Cardiac muscle cell (in vitro differentiated cells and primary cell): ENCODE results near the gene EPN3. TPM values are rescaled to one million over a fixed set of nuclear protein-coding genes. Genes with fewer than 3 reads are reported as not detected.

Experiments used
- DNase-seq, 2 donors: peaks; one replicate each; pipeline versions ENCODE4 v3.0.0 to v3.0.0-alpha.2; 2010 to 2017; ENCODE audit warnings: low read depth in 1 of 2, low spot score in 1 of 2
- H3K27ac ChIP-seq: fragments of 200-600 bp; sonication (generic); 2 replicates; pipeline ENCODE4 v1.5.1; 2016
- H3K27me3 ChIP-seq: fragments of 200-600 bp; sonication (generic); 2 replicates; pipeline ENCODE4 v1.6.0; 2016; ENCODE audit warnings: control low read depth
- H3K36me3 ChIP-seq: fragments of 200-600 bp; sonication (generic); 2 replicates; pipeline ENCODE4 v1.5.1; 2016; ENCODE audit warnings: control low read depth
- H3K4me1 ChIP-seq: fragments of 200-600 bp; sonication (generic); 2 replicates; pipeline ENCODE4 v1.8.1; 2017; ENCODE audit warnings: low read depth, mild to moderate bottlenecking, mixed run types
- H3K4me3 ChIP-seq: fragments of 200-600 bp; sonication (generic); 2 replicates; pipeline ENCODE4 v1.5.1; 2016; ENCODE audit warnings: mild to moderate bottlenecking
- H3K9me3 ChIP-seq: fragments of 200-600 bp; sonication (generic); 2 replicates; pipeline ENCODE4 v1.5.1; 2017; ENCODE audit warnings: low read depth, mild to moderate bottlenecking, control low read depth
- polyA plus RNA-seq: library from polyadenylated mRNA; unstranded; fragments of >200 nt; fragmentation: Nextera tagmentation; extraction: Ambion mirVana; gene quantifications from 2 replicates; pipeline ENCODE4 v1.2.1, GENCODE V29; 2016
- total RNA-seq: library from RNA; depleted of rRNA; stranded (reverse); fragments of >200 nt; gene quantifications from 2 replicates; pipeline ENCODE4 v1.2.3, GENCODE V29; 2016
- TF ChIP-seq, protein P1 (sequence below): IDR thresholded peaks from 2 replicates; pipeline ENCODE4 v1.5.1; 2012; ENCODE audit warnings: low read depth, mild to moderate bottlenecking, low read length

Gene EPN3
- total and polyA plus RNA-seq, 2 experiments from 2014 or later: 1.9 to 3.1 TPM

DNA sequence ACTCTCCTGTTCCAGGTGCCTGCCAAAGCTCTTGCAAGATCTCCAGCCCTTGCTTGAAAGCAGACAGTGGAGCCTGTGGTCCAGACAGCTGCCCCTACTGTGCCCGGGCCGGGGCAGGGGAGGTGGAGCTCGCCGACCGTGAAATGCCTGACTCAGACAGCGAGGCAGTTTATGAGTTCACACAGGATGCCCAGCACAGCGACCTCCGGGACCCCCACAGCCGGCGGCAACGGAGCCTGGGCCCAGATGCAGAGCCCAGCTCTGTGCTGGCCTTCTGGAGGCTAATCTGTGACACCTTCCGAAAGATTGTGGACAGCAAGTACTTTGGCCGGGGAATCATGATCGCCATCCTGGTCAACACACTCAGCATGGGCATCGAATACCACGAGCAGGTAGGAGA is 45.6 kb downstream of the EPN3 start:
- Histone ChIP-seq H3K36me3 (no peaks in the 10 kb centered on the region), H3K4me3 (no peak overlapping the region), H3K9me3 (no peaks in the 10 kb centered on the region), H3K27ac (no peak overlapping the region), H3K27me3 (no peaks in the 10 kb centered on the region), H3K4me1 (peaks cover 43% of the 10 kb centered on the region)
- DNase-seq: no peak
- TF ChIP-seq, protein P1, sequence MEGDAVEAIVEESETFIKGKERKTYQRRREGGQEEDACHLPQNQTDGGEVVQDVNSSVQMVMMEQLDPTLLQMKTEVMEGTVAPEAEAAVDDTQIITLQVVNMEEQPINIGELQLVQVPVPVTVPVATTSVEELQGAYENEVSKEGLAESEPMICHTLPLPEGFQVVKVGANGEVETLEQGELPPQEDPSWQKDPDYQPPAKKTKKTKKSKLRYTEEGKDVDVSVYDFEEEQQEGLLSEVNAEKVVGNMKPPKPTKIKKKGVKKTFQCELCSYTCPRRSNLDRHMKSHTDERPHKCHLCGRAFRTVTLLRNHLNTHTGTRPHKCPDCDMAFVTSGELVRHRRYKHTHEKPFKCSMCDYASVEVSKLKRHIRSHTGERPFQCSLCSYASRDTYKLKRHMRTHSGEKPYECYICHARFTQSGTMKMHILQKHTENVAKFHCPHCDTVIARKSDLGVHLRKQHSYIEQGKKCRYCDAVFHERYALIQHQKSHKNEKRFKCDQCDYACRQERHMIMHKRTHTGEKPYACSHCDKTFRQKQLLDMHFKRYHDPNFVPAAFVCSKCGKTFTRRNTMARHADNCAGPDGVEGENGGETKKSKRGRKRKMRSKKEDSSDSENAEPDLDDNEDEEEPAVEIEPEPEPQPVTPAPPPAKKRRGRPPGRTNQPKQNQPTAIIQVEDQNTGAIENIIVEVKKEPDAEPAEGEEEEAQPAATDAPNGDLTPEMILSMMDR: no peak

DNA sequence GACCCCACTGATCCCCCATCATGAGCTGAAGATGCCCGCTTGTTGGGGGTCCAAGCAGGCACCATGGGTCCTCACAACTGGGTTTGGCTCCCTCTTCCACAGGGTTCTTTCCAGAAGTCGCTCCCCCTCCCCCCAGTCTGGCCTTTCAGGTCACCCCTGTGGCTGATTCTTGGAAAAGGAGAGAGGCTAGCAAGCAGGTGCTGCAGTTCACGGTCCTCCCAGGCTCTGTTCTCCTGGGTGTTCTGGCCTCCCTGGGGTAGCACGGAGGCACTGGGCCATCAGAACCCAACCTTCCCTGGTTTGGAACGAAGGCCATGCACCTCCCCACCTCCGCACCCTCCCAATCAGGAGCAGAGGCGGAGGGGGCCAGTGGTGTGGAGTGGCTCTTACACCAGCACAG is 46.9 kb downstream of the EPN3 start:
- H3K4me3 ChIP-seq: no peak overlapping the region
- TF ChIP-seq, protein P1: no peak

DNA sequence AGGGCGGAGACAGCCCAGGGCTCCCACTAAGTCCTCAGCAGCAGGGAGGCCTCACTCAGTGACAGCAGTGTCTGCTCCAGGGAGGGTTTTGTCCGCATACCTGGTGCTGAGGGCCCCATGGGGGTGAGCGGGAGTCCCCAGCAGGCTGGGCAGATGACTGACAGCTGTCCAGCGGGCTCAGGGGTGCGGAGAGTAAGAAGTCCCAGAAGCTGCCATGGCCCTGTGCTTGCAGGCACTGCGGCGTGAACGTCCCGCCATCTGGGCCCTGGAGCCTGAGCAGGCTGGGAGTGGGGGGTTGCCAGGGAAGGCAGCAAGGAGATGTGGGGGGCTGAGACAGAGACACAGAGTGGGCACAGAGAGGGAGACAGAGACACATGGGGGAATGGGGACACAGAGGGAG is 48.1 kb downstream of the EPN3 start:
- Histone ChIP-seq H3K4me3 (no peak overlapping the region), H3K27ac (peak overlapping the region; percentile 54), H3K36me3 (no peaks in the 10 kb centered on the region), H3K9me3 (no peaks in the 10 kb centered on the region), H3K4me1 (peaks cover 61% of the 10 kb centered on the region), H3K27me3 (no peaks in the 10 kb centered on the region)
- DNase-seq: no peak
- TF ChIP-seq, protein P1: no peak

More for the DNA sequence above, 46.9 kb downstream of the EPN3 start:
- no peaks in the 10 kb centered on the region for H3K9me3 ChIP-seq
- H3K36me3 ChIP-seq: no peaks in the 10 kb centered on the region
- DNase-seq: no peak
- H3K27ac ChIP-seq: no peak overlapping the region
- peaks cover 50% of the 10 kb centered on the region for H3K4me1 ChIP-seq
- H3K27me3 ChIP-seq: no peaks in the 10 kb centered on the region

DNA sequence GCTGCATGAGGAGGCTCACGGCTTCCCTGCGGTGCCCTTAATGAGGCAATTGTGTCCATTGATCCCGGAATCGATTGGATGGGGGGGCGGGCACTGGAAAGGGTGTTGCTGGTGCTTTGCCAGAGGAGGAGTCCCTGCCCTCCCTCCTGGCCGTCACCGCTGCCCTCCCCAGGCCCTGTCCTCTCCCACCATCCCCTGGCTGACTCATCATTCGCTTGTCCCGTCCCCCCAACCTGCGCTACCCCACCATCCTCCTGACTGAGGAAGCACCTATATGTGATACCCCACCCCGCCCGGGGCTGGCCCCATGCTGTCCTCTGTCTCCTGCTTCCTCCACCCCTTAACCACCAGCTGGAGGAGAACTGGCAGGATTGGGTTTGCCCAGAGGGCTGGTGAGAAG is 48.8 kb downstream of the EPN3 start:
- Histone ChIP-seq H3K27ac (peak overlapping the region; percentile 88), H3K4me1 (peaks cover 68% of the 10 kb centered on the region), H3K9me3 (no peaks in the 10 kb centered on the region), H3K4me3 (no peak overlapping the region), H3K36me3 (no peaks in the 10 kb centered on the region), H3K27me3 (no peaks in the 10 kb centered on the region)
- DNase-seq: no peak
- TF ChIP-seq, protein P1: no peak

DNA sequence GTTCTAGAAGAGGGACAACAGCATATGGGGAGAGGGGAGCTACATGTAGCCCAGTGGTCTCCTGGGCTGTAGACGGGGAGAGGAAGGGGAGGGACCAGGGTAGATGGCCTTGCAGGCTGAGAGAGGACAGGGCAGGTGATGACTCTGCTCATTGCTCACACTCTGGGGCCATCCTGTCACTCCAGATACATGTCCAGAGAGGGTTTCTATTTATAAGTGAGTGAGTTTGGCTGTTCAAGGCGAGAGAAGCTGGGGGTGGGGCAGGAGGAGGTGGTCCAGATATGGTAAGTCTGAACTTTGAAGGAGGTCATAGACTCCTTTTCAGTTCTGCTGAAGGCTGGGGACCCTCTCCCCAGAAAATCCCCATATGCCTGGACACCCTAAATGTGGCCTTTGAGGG is 50.2 kb downstream of the EPN3 start:
- DNase-seq: peak in 1 of 2 donors; percentile 72
- Histone ChIP-seq H3K4me3 (no peak overlapping the region), H3K27me3 (no peaks in the 10 kb centered on the region), H3K27ac (peak overlapping the region; percentile 88), H3K36me3 (no peaks in the 10 kb centered on the region), H3K9me3 (no peaks in the 10 kb centered on the region), H3K4me1 (peaks cover 82% of the 10 kb centered on the region)
- TF ChIP-seq, protein P1: no peak

DNA sequence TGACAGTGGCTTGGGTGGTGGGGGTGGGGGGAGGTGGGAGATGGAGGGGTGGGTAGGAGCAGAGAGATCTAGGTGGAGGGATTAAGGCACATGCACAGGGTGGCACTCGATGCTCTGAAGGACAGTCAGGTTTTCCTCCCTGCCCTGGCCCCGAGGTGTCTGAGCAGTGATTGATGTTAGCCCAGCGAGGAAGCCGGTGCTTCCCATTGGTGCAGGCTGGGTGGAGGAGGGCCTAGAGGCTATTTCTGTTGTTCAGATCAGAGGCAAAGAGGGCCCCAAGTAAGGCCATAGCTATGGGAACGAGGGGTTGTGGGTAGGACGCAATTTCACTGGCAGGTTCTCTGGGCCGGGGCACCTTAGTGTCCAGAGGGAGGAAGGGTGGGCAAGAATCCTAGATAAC is 51.1 kb downstream of the EPN3 start:
- Histone ChIP-seq H3K4me3 (no peak overlapping the region), H3K27ac (peak overlapping the region; percentile 88), H3K36me3 (no peaks in the 10 kb centered on the region), H3K4me1 (peaks cover 89% of the 10 kb centered on the region), H3K27me3 (no peaks in the 10 kb centered on the region), H3K9me3 (no peaks in the 10 kb centered on the region)
- peak in 1 of 2 donors; percentile 87 for DNase-seq
- TF ChIP-seq, protein P1: no peak
